Esophagus squamous epithelium (tissue), 4 donors: Measurements from ENCODE around the gene TIPIN.

Experiments used
- POLR2A ChIP-seq, 4 donors: fragments of 450-650 bp; IDR thresholded peaks; one replicate each; pipeline ENCODE4 v1.6.1; 2017; ENCODE audit warnings: antibody characterized with exemption in 4 of 4, mild to moderate bottlenecking in 4 of 4, moderate library complexity in 3 of 4
- TF ChIP-seq, protein P1 (sequence below), 6 experiments: fragments of 450-650 bp in 4 of 6; fragments of 200-600 bp in 2 of 6; sonication (generic) in 2 of 6; IDR thresholded peaks; one replicate each; pipeline ENCODE4 v1.5.1; 2016 to 2019; ENCODE audit warnings: antibody characterized with exemption in 6 of 6, mild to moderate bottlenecking in 4 of 6, moderate library complexity in 4 of 6

- TF ChIP-seq, protein P1, sequence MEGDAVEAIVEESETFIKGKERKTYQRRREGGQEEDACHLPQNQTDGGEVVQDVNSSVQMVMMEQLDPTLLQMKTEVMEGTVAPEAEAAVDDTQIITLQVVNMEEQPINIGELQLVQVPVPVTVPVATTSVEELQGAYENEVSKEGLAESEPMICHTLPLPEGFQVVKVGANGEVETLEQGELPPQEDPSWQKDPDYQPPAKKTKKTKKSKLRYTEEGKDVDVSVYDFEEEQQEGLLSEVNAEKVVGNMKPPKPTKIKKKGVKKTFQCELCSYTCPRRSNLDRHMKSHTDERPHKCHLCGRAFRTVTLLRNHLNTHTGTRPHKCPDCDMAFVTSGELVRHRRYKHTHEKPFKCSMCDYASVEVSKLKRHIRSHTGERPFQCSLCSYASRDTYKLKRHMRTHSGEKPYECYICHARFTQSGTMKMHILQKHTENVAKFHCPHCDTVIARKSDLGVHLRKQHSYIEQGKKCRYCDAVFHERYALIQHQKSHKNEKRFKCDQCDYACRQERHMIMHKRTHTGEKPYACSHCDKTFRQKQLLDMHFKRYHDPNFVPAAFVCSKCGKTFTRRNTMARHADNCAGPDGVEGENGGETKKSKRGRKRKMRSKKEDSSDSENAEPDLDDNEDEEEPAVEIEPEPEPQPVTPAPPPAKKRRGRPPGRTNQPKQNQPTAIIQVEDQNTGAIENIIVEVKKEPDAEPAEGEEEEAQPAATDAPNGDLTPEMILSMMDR (IDR thresholded peaks at IDR 0.05) = no peak
- TF ChIP-seq POLR2A (IDR thresholded peaks at IDR 0.05) = no peak
Measured at GRCh38 chr15:66288093-66288492, 68.4 kb downstream of the TIPIN start.
